WI38 (cell line): Measurements from ENCODE around the gene NACC2.

Source experiments
- H3K4me3 ChIP-seq: 2 replicates; pipeline ENCODE4 v1.5.1; 2011; ENCODE audit warnings: low read depth, mild to moderate bottlenecking, control low read depth, low read length
- CTCF ChIP-seq: IDR thresholded peaks from 2 replicates; pipeline ENCODE4 v1.5.1; 2012; ENCODE audit warnings: low read depth, mild to moderate bottlenecking, control low read depth, low read length

Gene NACC2

GRCh38 chr9:136081113-136081825 lies 13.8 kb downstream of the NACC2 start:
- no peak for TF ChIP-seq CTCF
- no peak overlapping the region for H3K4me3 ChIP-seq

GRCh38 chr9:136080716-136081112 lies 14.4 kb downstream of the NACC2 start:
- no peak for TF ChIP-seq CTCF

GRCh38 chr9:136079916-136080246 lies 15.2 kb downstream of the NACC2 start:
- TF ChIP-seq CTCF: no peak
- H3K4me3 ChIP-seq: no peak overlapping the region

More at GRCh38 chr9:136080716-136081112, 14.4 kb downstream of the NACC2 start:
- H3K4me3 ChIP-seq: no peak overlapping the region

- no peak overlapping the region for H3K4me3 ChIP-seq
- no peak for TF ChIP-seq CTCF
Observed at GRCh38 chr9:136079211-136079915, 15.7 kb downstream of the NACC2 start.

- TF ChIP-seq CTCF: no peak
- H3K4me3 ChIP-seq: no peak overlapping the region
Observed at GRCh38 chr9:136078498-136079011, 16.5 kb downstream of the NACC2 start.

- no peak overlapping the region for H3K4me3 ChIP-seq
- no peak for TF ChIP-seq CTCF
Observed at GRCh38 chr9:136078024-136078423, 17.1 kb downstream of the NACC2 start.

GRCh38 chr9:136077491-136077890 lies 17.6 kb downstream of the NACC2 start:
- H3K4me3 ChIP-seq: no peak overlapping the region
- no peak for TF ChIP-seq CTCF
